SK-N-SH treated with all-trans-retinoic acid at 6 μM for 48 hours (cell line): Measurements from ENCODE around the gene AOC2.
A peak's percentile ranks its signal among the peaks of the same experiment; 100 is the strongest.

Source experiments
- ATAC-seq: fragments of 200-7000 bp; cut with Tn5 transposase; 3 replicates; pipeline ENCODE4 v1.9.1; 2020; ENCODE audit warnings: mild to moderate bottlenecking, moderate library complexity
- ARNTL ChIP-seq: fragments of 450-650 bp; formaldehyde crosslinking; IDR thresholded peaks from 2 replicates; pipeline ENCODE4 v1.5.0; 2020; ENCODE audit warnings: low read depth, mild to moderate bottlenecking, moderate library complexity, borderline replicate concordance
- BACH2 ChIP-seq: fragments of 250-450 bp; sonication (Bioruptor Pico); IDR thresholded peaks from 2 replicates; pipeline ENCODE4 v1.9.0; 2021; ENCODE audit warnings: mild to moderate bottlenecking, borderline replicate concordance
- CSDC2 ChIP-seq: fragments of 250-450 bp; sonication (Bioruptor Pico); IDR thresholded peaks from 2 replicates; pipeline ENCODE4 v1.5.0; 2020; ENCODE audit warnings: mild to moderate bottlenecking, moderate library complexity
- ESRRG ChIP-seq: fragments of 250-450 bp; sonication (Bioruptor Pico); IDR thresholded peaks from 2 replicates; pipeline ENCODE4 v1.6.1; 2021; ENCODE audit warnings: mild to moderate bottlenecking
- ISL1 ChIP-seq: fragments of 250-450 bp; sonication (Bioruptor Pico); IDR thresholded peaks from 2 replicates; pipeline ENCODE4 v2.1.2; 2022; ENCODE audit warnings: mild to moderate bottlenecking, moderate library complexity
- OSR1 ChIP-seq: fragments of 250-450 bp; sonication (Bioruptor Pico); IDR thresholded peaks from 2 replicates; pipeline ENCODE4 v1.8.0; 2022; ENCODE audit warnings: moderate library complexity, mild to moderate bottlenecking, inconsistent platforms
- PPARA ChIP-seq: fragments of 250-450 bp; sonication (Bioruptor Pico); IDR thresholded peaks from 2 replicates; pipeline ENCODE4 v1.5.0; 2020; ENCODE audit warnings: mild to moderate bottlenecking, borderline replicate concordance
- SNAI2 ChIP-seq: fragments of 250-450 bp; sonication (Bioruptor Pico); IDR thresholded peaks from 2 replicates; pipeline ENCODE4 v1.5.0; 2020; ENCODE audit warnings: mild to moderate bottlenecking, moderate library complexity
- TCF4 ChIP-seq: fragments of 250-450 bp; sonication (Bioruptor Pico); IDR thresholded peaks from 2 replicates; pipeline ENCODE4 v1.8.0; 2021; ENCODE audit warnings: mild to moderate bottlenecking, moderate library complexity, borderline replicate concordance
- ZC3H10 ChIP-seq: fragments of 250-450 bp; sonication (Bioruptor Pico); IDR thresholded peaks from 2 replicates; pipeline ENCODE4 v1.5.1; 2021; ENCODE audit warnings: mild to moderate bottlenecking, moderate library complexity
- ZFP30 ChIP-seq: fragments of 450-650 bp; formaldehyde crosslinking; IDR thresholded peaks from 2 replicates; pipeline ENCODE4 v1.5.0; 2022; ENCODE audit warnings: mild to moderate bottlenecking, moderate library complexity
- ZNF565 ChIP-seq: fragments of 450-650 bp; formaldehyde crosslinking; conservative IDR thresholded peaks from 2 replicates; pipeline ENCODE4 v1.5.0; 2020; ENCODE audit warnings: low read depth, mild to moderate bottlenecking, moderate library complexity
- ZNF70 ChIP-seq: fragments of 450-650 bp; formaldehyde crosslinking; IDR thresholded peaks from 2 replicates; pipeline ENCODE4 v1.5.0; 2020; ENCODE audit warnings: mild to moderate bottlenecking, moderate library complexity
- ZNF8 ChIP-seq: fragments of 450-650 bp; formaldehyde crosslinking; IDR thresholded peaks from 2 replicates; pipeline ENCODE4 v1.5.0; 2020; ENCODE audit warnings: mild to moderate bottlenecking, moderate library complexity
- TF ChIP-seq, protein P1 (sequence below): fragments of 250-450 bp; sonication (Bioruptor Pico); IDR thresholded peaks from 2 replicates; pipeline ENCODE4 v1.5.0; 2020; ENCODE audit warnings: mild to moderate bottlenecking, moderate library complexity
- TF ChIP-seq, protein P2 (sequence below): fragments of 250-450 bp; sonication (Bioruptor Pico); IDR thresholded peaks from 2 replicates; pipeline ENCODE4 v1.8.0; 2021; ENCODE audit warnings: low read depth, mild to moderate bottlenecking, moderate library complexity, borderline replicate concordance
- TF ChIP-seq, protein P3 (sequence below): fragments of 250-450 bp; sonication (Bioruptor Pico); IDR thresholded peaks from 2 replicates; pipeline ENCODE4 v1.8.0; 2020; ENCODE audit warnings: mild to moderate bottlenecking, moderate library complexity, borderline replicate concordance

AOC2 gene

DNA sequence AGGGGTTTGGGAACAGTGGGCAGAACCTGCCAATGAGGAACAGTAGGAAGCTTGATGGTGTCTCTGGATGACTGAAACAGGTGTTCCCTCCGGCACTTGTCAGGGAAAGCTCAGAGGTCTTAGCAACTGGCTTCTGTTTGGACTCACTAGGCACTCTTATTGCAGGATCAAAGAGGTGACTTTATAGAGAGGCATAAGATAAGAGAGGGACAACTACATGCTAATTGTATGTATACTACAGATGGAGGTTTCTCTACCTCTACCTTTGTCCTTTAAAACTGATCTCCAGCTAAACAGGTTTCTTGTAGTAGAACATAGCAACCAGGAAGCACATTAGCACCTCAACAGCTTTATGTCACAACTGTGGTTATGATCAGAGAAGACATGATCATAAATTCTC is 38.1 kb upstream of the AOC2 start:
- TF ChIP-seq OSR1 (no peak), BACH2 (CRISPR knock-in tag) (no peak), ZNF70 (CRISPR knock-in tag) (no peak), ESRRG (CRISPR knock-in tag) (no peak), PPARA (no peak), SNAI2 (no peak), TCF4 (CRISPR knock-in tag) (no peak), ZC3H10 (CRISPR knock-in tag) (no peak), CSDC2 (CRISPR knock-in tag) (no peak), ISL1 (CRISPR knock-in tag) (no peak), ARNTL (CRISPR knock-in tag) (no peak), ZNF8 (CRISPR knock-in tag) (no peak), ZFP30 (CRISPR knock-in tag) (no peak), ZNF565 (no peak)
- TF ChIP-seq, protein P1, sequence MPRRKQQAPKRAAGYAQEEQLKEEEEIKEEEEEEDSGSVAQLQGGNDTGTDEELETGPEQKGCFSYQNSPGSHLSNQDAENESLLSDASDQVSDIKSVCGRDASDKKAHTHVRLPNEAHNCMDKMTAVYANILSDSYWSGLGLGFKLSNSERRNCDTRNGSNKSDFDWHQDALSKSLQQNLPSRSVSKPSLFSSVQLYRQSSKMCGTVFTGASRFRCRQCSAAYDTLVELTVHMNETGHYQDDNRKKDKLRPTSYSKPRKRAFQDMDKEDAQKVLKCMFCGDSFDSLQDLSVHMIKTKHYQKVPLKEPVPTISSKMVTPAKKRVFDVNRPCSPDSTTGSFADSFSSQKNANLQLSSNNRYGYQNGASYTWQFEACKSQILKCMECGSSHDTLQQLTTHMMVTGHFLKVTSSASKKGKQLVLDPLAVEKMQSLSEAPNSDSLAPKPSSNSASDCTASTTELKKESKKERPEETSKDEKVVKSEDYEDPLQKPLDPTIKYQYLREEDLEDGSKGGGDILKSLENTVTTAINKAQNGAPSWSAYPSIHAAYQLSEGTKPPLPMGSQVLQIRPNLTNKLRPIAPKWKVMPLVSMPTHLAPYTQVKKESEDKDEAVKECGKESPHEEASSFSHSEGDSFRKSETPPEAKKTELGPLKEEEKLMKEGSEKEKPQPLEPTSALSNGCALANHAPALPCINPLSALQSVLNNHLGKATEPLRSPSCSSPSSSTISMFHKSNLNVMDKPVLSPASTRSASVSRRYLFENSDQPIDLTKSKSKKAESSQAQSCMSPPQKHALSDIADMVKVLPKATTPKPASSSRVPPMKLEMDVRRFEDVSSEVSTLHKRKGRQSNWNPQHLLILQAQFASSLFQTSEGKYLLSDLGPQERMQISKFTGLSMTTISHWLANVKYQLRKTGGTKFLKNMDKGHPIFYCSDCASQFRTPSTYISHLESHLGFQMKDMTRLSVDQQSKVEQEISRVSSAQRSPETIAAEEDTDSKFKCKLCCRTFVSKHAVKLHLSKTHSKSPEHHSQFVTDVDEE (CRISPR knock-in tag): no peak
- TF ChIP-seq, protein P2, sequence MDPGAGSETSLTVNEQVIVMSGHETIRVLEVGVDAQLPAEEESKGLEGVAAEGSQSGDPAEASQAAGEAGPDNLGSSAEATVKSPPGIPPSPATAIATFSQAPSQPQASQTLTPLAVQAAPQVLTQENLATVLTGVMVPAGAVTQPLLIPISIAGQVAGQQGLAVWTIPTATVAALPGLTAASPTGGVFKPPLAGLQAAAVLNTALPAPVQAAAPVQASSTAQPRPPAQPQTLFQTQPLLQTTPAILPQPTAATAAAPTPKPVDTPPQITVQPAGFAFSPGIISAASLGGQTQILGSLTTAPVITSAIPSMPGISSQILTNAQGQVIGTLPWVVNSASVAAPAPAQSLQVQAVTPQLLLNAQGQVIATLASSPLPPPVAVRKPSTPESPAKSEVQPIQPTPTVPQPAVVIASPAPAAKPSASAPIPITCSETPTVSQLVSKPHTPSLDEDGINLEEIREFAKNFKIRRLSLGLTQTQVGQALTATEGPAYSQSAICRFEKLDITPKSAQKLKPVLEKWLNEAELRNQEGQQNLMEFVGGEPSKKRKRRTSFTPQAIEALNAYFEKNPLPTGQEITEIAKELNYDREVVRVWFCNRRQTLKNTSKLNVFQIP (CRISPR knock-in tag): no peak
- TF ChIP-seq, protein P3, sequence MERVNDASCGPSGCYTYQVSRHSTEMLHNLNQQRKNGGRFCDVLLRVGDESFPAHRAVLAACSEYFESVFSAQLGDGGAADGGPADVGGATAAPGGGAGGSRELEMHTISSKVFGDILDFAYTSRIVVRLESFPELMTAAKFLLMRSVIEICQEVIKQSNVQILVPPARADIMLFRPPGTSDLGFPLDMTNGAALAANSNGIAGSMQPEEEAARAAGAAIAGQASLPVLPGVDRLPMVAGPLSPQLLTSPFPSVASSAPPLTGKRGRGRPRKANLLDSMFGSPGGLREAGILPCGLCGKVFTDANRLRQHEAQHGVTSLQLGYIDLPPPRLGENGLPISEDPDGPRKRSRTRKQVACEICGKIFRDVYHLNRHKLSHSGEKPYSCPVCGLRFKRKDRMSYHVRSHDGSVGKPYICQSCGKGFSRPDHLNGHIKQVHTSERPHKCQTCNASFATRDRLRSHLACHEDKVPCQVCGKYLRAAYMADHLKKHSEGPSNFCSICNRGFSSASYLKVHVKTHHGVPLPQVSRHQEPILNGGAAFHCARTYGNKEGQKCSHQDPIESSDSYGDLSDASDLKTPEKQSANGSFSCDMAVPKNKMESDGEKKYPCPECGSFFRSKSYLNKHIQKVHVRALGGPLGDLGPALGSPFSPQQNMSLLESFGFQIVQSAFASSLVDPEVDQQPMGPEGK (CRISPR knock-in tag): no peak
- ATAC-seq: no peak

DNA sequence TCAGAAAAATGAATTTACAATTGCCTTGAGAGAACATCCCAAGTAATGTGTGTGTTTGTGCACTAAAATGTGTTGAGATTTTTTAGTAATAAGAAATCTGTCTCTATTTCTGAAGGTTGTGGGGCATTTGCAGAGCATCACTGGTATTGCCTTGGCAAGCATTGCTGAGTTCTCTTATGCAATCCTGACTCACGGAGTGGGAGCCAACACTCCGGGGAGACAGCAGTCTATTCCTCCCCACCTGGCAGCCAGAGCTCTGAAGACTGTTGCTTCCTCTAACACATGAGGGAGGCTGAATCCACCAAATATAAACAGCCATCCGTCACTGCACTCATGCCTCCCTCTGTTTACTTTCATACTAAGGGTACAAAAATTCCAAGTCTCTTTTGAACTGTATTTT is 35.1 kb upstream of the AOC2 start:
- peak; percentile 84 for ATAC-seq

DNA sequence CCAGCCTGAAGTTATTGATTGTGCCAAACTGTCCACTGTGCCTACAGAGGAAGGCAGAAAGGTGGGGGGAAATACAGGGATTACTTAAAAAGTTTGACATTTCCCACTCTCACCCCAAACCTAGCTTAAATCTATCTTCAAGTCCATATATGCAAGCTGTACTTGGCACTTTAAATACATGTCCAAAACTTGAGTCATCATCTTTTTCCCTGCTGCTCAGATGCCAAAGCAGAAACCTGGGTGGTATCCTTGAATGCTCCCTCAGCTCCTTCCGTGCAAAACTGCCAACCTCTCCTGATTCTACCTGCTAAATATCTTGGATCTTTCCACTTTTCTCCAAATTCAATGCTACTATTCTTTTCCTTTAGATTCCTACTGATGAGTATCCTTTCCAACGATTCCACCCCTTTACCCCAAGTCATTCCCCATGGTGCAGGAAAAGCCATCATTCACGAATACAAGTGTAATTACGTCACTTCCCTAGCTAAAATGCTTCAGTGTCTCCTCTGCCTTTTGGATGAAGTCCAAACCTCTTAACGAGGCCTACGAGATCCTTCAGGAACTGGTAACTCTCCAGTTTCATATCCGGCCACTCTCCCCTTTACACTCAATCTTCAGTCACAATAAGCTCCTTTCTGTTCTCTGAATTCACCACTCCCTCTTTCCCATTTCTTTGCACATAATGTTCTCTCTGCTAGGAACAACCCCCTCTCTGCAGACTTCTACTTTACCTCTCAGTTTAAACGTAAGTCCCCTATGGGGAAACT is 29.6 kb upstream of the AOC2 start:
- ATAC-seq: peak; percentile 82
- TF ChIP-seq TCF4 (CRISPR knock-in tag) (no peak), ZNF70 (CRISPR knock-in tag) (no peak), ZC3H10 (CRISPR knock-in tag) (no peak)
- TF ChIP-seq, protein P3 (CRISPR knock-in tag): no peak

More for the DNA sequence above, 35.1 kb upstream of the AOC2 start:
- no peak for TF ChIP-seq ISL1 (CRISPR knock-in tag)
- TF ChIP-seq, protein P3 (CRISPR knock-in tag): peak; percentile 72; the same call in 1 of the 2 replicates
- TF ChIP-seq ARNTL (CRISPR knock-in tag): no peak
- TF ChIP-seq, all 23 proteins: peak for 1
